GM08714 (cell line): ENCODE results near the gene ZNF184.

Experiments used
- H3K4me3 ChIP-seq: fragments of 200-500 bp; sonication (Bioruptor generic); 2 replicates; pipeline ENCODE4 v1.5.1; 2014; ENCODE audit warnings: mild to moderate bottlenecking, low read length, inconsistent platforms
- ZNF274 ChIP-seq: IDR thresholded peaks from 2 replicates; pipeline ENCODE4 v1.6.1; 2012; ENCODE audit warnings: mild to moderate bottlenecking, low read depth, low read length

The ZNF184 gene

GRCh38 chr6:27501187-27501586 is 28.3 kb upstream of the ZNF184 start:
- no peak for TF ChIP-seq ZNF274
- H3K4me3 ChIP-seq: no peak overlapping the region

- TF ChIP-seq ZNF274: no peak
- no peak overlapping the region for H3K4me3 ChIP-seq
Measured at GRCh38 chr6:27500177-27500576, 27.3 kb upstream of the ZNF184 start.

- peak overlapping the region; percentile 64 for H3K4me3 ChIP-seq
- no peak for TF ChIP-seq ZNF274
Measured at GRCh38 chr6:27495386-27496135, 22.7 kb upstream of the ZNF184 start.

- no peak for TF ChIP-seq ZNF274
- H3K4me3 ChIP-seq: peak overlapping the region; percentile 64
Measured at GRCh38 chr6:27494987-27495385, 22.1 kb upstream of the ZNF184 start.

- no peak overlapping the region for H3K4me3 ChIP-seq
- TF ChIP-seq ZNF274: no peak
Measured at GRCh38 chr6:27494103-27494502, 21.2 kb upstream of the ZNF184 start.

GRCh38 chr6:27492631-27493190 is 19.8 kb upstream of the ZNF184 start:
- no peak for TF ChIP-seq ZNF274
- H3K4me3 ChIP-seq: no peak overlapping the region

GRCh38 chr6:27479319-27480182 is 6.6 kb upstream of the ZNF184 start:
- H3K4me3 ChIP-seq: peak overlapping the region; percentile 100
- TF ChIP-seq ZNF274: no peak

- no peak for TF ChIP-seq ZNF274
- peak overlapping the region; percentile 100 for H3K4me3 ChIP-seq
Measured at GRCh38 chr6:27478706-27479318, 5.9 kb upstream of the ZNF184 start.

GRCh38 chr6:27478141-27478705 is 5.3 kb upstream of the ZNF184 start:
- H3K4me3 ChIP-seq: peak overlapping the region; percentile 100
- no peak for TF ChIP-seq ZNF274

GRCh38 chr6:27477318-27478013 is 4.6 kb upstream of the ZNF184 start:
- peak overlapping the region; percentile 100 for H3K4me3 ChIP-seq
- TF ChIP-seq ZNF274: no peak

- H3K4me3 ChIP-seq: no peak overlapping the region
- no peak for TF ChIP-seq ZNF274
Measured at GRCh38 chr6:27476090-27476489, 3.2 kb upstream of the ZNF184 start.

- no peak for TF ChIP-seq ZNF274
- no peak overlapping the region for H3K4me3 ChIP-seq
Measured at GRCh38 chr6:27474672-27475071, 1.8 kb upstream of the ZNF184 start.

- TF ChIP-seq ZNF274: no peak
- H3K4me3 ChIP-seq: peak overlapping the region; percentile 76; the same call in 1 of the 2 replicates
Measured at GRCh38 chr6:27474172-27474465, 1.2 kb upstream of the ZNF184 start.

- TF ChIP-seq ZNF274: no peak
- peak overlapping the region; percentile 76 for H3K4me3 ChIP-seq
Measured at GRCh38 chr6:27472182-27472616, 706 bp downstream of the ZNF184 start.
